Activated T-helper 1 cell treated with Interleukin-2 at 50 U/mL for 16 hours (primary cell): Measurements from ENCODE around the gene CALHM3.
"Not testable (repeated sequence)": the region's sequence is repeated elsewhere in the genome, so short reads cannot be mapped to it uniquely, and the experiment has no call there.

Experiments
- DNase-seq: peaks from one replicate; pipeline ENCODE4 v3.0.0-alpha.2; 2020; ENCODE audit warnings: low read depth

Gene CALHM3

DNA sequence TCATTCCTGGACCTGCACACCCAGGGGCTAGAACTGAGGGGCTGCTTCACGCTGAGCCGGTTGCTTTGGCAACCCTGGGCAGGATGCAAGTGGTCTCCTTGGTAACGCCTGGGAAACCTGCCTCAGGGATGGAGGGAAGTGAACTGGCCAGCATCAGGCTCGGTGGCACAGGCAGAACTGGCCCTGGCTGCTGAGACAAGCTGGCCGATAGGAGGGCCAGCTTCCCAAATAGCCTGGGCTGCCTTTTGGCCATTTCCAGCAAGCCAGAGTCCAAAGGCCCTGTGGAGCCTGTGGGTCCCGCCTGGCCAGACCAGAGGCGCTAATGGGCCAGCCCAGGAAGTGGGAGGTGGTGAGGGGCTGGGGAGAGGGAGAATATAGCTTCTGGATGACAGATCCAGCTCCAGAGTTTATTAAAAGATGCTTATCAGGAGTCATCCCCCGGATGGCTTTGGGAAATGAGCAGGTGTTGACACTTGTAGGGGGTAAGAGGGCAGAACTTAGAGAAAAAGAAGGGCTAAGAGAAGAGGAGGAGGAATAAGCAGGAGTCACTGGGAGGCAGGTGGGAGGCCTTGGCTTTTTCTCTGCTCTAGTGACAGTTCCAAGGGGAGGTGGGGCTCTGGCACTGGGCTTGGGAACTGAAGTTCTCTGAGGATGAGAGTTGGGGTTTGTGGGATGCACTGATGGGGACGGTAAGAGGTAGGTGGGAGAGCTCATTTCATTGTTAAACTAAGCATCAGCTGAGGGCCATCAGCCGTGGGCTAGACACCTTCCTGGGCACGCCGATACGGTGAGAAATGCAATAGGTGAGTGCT, 24.0 kb upstream of the CALHM3 start:
- no peak for DNase-seq

DNA sequence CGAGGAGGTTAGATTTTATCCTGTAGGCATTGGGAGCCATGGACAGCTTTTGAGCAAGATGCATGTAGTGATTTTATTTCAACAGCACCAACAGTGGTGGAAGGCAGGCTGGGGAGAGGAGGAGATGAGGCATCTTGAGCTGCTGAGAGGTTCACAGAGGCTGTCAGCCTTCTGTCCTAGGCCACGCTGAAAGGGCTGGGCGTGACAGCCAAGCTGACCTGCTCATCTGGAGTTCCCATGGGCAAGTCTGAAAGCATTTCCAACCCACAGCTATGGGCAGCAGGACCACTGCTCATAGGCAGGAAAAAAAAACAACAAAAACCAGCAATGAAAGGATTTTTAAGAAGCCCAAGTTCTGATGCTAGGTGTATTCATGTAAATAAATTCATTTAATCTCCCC, 22.1 kb upstream of the CALHM3 start:
- no peak for DNase-seq

DNA sequence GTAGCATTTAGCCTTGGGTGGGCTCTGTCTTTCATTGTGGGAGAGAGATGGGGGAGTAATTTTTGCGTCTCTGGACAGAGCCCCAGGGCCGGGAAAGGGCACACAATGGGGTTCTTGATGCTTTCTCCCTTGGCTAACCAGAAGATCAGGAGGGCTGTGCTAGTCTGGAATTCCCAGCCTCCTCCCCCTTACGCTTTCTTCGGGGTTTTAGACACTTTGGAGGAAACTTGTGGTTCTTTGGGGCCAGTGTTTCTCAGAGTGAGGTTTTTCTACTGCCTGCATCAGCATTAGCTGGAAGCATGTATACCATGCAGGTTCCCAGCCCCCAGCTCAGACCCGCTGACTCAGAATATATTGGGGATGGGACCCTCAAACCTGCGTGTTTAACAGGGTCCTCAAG, 21.4 kb upstream of the CALHM3 start:
- no peak for DNase-seq

DNA sequence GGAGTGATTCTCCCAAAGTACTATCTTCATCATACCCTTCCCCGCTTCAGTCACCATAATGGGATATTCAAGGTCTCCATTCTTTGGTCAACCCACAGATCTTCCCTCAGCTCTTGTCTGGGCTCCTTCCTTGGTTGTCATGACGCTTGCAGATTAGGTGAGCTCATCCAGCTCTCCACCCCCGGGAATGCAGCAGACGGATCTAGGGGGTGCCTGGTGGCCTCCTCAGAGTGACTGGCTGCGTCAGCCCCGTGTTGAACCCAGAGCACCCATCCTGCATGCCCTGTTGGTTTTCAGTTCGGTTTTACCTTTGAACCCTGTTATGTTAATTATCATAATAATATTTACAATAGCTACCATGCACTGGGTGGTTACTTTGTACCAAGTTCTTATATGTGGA, 20.8 kb upstream of the CALHM3 start:
- DNase-seq, result no peak

DNA sequence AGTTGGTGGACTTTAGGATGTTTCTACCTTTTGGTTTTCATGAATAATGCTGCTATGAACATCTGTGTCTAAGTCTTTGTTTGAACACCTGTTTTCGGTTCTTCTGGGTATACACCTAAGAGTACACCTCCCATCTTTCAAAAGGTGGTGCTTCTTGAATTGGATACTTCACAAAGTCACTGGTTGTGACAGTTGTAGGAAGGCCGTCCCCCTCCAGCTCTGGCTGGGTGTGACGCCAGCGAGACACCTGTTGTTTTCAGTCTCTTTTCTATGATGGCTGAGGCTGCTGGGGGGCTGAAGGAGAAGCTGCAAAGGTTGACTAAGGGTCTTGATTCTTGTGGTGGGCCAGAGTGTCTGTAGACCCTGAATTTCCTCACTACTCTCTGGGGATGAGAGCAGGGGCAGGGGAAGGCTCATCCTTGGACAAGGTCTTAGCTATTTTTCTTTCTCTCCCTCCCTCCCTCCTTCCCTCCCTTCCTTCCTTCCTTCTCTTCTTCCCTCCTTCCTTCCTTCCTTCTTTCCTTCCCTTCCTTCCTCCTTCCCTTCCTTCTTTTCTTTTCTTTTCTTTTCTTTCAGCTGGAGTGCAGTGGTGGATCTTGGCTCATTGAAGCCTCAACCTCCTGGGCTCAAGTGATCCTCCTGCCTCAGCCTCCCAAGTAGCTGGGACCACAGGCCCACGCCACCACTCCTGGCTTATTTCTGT, 20.0 kb upstream of the CALHM3 start:
- no peak for DNase-seq

- no peak for DNase-seq
Measured at GRCh38 chr10:103497161-103497915, 18.3 kb upstream of the CALHM3 start.

- no peak for DNase-seq
Measured at GRCh38 chr10:103495321-103495720, 16.3 kb upstream of the CALHM3 start.

- DNase-seq, result no peak
Measured at GRCh38 chr10:103493916-103494877, 15.2 kb upstream of the CALHM3 start.

- no peak for DNase-seq
Measured at GRCh38 chr10:103493362-103493915, 14.4 kb upstream of the CALHM3 start, which contains the start of gene NEURL1. Gene NEURL1 (plus strand): TSS chr10:103493705. CDS start chr10:103494388, 683 bp downstream.

DNA sequence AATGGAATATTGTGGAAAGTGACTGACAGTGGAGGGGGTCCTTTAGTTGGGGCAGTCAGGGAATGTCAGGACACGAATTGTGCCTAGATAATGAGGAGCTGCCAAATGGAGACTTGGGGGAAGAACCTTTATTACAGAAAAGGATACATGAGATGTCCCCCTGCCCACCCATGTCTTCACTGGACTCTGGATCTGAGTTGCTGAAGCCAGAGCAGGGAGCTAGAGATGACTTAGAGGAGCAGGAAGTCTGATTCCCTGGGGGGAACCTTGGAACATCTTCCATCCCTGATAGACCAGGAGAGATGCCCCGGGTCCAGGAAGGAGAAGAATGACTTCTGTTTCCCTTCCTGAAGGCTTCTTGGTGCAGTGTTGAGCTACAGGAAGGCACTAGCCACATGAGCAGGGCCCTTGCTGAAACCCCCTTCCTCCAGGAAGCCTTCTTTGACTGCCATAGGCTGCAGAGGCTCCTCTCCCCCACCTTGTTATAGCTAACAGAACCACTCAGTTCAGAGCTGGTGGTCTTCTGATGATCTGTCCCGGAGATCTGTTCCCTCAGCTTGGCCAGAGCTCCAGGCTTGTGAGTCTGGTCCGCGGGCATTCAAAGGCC, 13.7 kb upstream of the CALHM3 start:
- DNase-seq, result no peak

DNA sequence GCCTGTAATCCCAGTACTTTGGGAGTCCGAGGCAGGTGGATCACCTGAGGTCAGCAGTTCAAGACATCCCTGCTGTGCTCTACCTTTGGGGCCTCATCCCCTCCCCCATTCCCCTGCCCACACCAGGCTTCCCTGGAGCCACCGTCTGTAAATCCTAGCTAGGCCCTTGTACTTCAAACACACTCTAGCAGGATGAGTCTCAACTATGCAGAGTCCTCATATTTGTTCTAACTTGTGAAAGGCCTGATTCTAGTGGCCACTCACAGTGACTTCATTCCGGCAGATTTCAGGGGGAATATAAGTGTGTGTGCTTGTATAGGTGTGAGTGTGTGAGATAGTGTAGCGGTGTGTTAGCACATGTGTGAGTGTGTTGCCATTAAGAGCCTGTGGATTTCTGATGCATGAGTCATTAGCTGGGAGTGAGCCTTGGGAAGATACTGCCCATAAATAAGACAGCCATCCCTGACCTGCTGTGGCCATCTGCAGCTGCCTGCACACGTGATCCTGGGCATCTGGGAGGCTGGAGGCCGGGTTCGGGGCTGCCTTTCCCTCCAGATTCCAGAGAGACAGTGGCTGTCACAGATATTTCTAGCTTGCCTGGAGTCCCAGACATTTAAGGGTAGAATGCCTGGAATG, 12.8 kb upstream of the CALHM3 start:
- no peak for DNase-seq

DNA sequence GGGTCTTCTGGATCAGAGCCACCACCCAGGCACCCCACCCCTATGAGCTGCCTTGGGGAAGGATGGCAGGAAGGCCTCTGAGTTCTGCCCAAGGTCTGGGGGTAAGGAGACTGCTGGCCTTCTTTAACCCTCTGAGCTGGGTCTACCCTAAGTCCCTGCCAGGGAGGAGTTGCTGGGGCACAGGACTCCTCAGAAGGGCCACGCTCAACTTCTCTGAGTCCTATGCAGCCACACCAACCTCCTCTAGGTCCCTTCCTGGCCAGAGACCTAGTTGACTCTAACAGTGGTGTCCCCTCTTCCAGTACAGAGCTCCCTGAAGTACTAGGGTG, 11.9 kb upstream of the CALHM3 start:
- no peak for DNase-seq

DNA sequence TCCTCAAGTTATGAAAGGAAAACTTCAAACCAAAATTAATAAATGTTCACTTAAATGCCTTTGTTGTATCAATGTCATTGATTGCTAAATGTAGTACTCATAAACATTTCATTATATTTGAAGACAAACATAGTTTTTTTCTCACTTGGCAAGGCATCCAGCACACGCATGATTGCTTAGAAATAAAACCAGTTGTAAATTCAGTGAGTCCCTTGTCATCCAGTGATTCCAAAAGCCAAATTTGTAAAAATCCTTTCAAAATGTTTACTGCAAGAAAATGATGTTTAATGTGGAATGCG, 8.3 kb upstream of the CALHM3 start:
- no peak for DNase-seq

- not testable (repeated sequence) for DNase-seq
Measured at GRCh38 chr10:103486635-103487409, 7.8 kb upstream of the CALHM3 start.

DNA sequence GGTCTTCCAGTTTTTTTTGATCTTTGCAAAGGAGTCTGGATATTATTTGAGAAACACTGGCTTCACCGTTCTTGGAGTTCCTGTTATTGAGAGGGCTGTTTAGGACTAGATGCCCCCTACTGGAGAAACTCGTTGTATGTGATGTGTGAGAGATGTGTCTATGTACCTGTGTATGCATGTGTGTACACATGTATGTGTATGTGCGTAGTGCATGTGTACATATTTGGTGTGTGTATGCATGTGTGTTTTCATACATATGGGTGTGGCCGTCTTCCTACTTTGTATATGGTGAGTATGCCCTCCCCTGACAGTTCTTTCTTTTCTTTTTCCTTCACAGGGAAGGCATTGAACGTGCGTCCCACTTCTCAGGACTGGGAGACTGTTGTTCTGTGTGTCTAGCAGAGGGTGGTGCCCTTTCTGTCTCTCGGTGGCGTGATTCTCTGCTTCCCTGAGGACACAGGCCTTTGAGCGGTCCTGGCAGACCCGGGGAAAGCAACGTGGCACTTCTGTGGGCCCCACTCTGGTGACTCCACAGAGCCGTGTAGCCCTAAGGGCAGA, 3.0 kb upstream of the CALHM3 start:
- DNase-seq, result no peak

- no peak for DNase-seq
Measured at GRCh38 chr10:103480521-103480920, 1.5 kb upstream of the CALHM3 start.

DNA sequence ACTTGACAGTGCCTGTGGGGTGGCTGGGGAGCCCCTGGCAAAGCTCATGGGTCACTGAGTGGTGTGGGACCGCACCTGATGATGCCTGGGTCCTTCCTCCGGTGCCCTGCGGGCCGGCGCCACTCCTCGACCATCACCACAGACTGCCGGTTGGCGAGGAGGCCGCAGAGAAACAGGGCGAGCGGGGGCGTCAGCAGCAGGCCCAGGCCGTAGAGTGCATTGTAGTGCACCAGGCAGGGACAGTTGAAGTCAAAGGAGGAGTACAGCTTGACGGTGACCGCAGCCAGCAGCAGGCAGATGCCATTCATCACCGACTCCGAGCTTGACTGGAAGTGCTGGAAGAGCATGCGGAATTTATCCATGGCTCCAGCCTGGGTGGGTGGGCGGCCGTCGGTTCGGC, 369 bp downstream of the CALHM3 start:
- DNase-seq, result no peak

DNA sequence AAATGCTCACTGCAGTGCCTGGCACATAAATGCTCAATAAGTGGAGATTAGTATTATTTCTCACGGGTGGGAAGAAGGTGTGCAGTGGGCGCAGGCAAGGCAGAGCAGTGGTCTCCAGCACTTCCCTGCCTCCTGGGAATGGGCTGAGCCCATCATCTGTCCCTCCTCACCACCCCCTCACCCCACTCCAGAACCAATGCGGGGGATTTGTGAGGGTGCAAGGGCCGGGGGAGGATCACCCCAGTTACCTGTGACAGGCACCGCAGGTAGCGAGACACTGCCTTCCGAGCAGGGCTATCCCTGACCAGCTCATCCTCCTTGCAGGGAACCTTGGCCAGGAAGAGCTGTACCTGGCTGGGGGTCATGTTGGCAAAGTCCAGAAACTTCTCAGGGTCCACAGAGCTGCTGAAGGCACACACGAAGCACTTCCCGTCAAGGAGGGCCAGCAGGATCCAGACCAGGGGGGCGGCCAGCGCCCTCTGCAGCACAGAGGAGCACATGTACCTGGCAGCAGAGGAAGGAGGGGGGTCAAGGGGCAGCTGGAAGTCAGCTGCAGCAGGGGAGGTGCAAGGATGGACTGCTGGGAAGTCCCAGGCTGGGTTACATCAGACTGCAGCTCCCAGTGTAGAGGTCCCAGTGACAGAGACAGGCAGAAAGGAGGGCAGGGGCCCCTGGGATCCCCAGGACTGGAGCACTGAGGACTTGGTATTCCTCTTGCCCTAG, 2.8 kb downstream of the CALHM3 start:
- no peak for DNase-seq

- DNase-seq, result no peak
Measured at GRCh38 chr10:103475437-103475836, 3.6 kb downstream of the CALHM3 start.
